Measurements from ENCODE around the gene ANGPTL5.
"Not testable (repeated sequence)": the region's sequence is repeated elsewhere in the genome, so short reads cannot be mapped to it uniquely, and the experiment has no call there.

ANGPTL5 gene

GRCh38 chr11:101916422-101916821 lies at the start of gene ANGPTL5:
Gene ANGPTL5, minus strand, starts transcription at chr11:101916522. Its CDS starts 8,613 bp downstream, at chr11:101907909.
- no peak for TF ChIP-seq CTCF (IDR thresholded peaks at IDR 0.05; ENCODE audit: low read length, missing control alignments)
- peak within 1 kb of the TSS; percentile 78 for H3K4me3 ChIP-seq (replicated peaks; ENCODE audit: low read depth, low read length)
- no peak for DNase-seq (ENCODE audit: low read depth)

- not testable (repeated sequence) for H3K4me3 ChIP-seq (replicated peaks; ENCODE audit: low read depth, low read length); DNase-seq (ENCODE audit: low read depth)
Observed at GRCh38 chr11:101964200-101964599, 47.9 kb upstream of the ANGPTL5 start.

DNA sequence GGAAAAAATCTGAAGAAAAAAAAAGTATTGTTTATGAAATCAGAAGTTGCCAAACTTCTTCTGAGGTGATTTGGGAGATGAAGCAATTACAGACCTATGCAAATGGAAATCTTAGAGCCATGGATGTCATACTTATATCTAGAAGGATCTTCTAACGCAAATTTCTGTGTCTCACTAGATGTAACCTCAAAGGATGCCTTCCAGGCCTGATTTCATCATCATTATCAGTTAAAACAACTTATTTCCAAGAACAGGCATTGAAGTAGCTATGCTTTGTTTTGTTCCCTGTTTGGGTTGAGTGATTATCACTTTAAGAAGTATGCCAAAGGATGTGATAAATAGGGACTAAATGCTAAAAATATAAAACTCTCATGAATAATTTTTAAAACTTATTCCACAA lies 43.9 kb upstream of the ANGPTL5 start:
- DNase-seq (ENCODE audit: low read depth), result no peak
- TF ChIP-seq CTCF (IDR thresholded peaks at IDR 0.05; ENCODE audit: low read length, missing control alignments), result no peak
- H3K4me3 ChIP-seq (replicated peaks; ENCODE audit: low read depth, low read length), result no peak overlapping the region

DNA sequence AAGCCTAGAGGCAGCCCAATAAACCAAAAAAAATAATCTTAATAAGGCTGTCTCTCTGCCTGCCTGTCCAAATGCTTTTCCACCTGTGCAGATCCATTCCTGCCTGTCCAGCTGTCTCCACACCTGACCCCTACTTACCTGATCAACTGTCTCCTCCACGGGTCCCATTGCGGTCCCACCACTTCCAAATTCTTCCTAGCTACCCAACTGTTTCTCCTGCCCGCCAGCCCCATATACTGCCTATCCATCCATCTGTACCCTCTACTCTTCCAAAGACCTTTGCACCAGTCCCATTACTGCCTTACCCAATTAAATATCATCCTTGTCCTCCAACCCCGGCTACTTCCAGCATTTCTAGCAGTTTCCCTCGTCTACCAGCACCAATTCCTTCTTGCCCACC lies 39.4 kb upstream of the ANGPTL5 start:
- H3K4me3 ChIP-seq (replicated peaks; ENCODE audit: low read depth, low read length), result no peak overlapping the region
- no peak for TF ChIP-seq CTCF (IDR thresholded peaks at IDR 0.05; ENCODE audit: low read length, missing control alignments)
- DNase-seq (ENCODE audit: low read depth), result no peak

DNA sequence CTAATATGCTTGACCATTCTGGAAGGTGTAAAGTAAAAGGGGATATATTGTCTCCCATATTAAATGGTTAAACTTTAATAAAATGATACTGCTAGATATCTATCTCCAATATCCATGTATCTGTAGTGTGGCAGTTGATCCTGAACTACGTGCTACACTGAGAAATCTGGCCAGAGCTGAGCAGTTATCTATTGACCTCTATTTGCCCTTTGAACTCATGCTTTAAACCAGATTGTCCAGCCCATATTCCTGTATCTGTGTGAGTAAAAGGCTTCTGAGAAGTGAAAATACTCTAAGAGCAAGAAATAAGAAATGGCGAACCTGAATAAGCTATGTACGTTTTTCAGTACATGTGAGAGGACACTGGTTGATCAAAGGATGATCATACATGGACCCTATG lies 39.0 kb upstream of the ANGPTL5 start:
- H3K4me3 ChIP-seq (replicated peaks; ENCODE audit: low read depth, low read length), result no peak overlapping the region
- DNase-seq (ENCODE audit: low read depth), result no peak
- TF ChIP-seq CTCF (IDR thresholded peaks at IDR 0.05; ENCODE audit: low read length, missing control alignments), result no peak

DNA sequence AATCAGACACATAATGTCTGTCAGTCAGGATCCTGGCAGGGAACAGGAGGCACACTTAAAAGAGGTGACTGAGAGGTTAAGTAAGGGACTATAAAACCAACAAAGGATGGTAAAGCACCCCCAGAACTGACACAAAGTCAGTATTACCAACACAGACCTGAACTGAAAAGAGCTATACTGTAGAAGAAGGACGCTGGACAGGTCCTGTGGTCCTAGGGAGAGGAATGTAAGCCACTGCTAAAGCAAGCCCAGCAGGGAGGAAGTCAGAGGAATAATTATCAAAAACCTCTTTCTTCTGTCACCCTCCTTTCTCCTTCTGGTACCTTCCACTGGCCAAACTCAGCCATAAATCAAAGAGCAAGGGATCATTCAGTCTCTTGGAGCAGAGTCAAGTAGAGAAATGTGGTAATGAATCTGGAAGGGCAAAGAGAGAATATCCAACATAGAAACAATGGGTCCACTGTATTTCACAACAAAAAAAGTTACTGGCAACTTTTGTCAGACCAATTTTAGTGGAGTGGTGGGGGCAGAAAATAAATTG lies 33.4 kb upstream of the ANGPTL5 start:
- H3K4me3 ChIP-seq (replicated peaks; ENCODE audit: low read depth, low read length), result no peak overlapping the region
- no peak for TF ChIP-seq CTCF (IDR thresholded peaks at IDR 0.05; ENCODE audit: low read length, missing control alignments)
- DNase-seq (ENCODE audit: low read depth), result no peak

DNA sequence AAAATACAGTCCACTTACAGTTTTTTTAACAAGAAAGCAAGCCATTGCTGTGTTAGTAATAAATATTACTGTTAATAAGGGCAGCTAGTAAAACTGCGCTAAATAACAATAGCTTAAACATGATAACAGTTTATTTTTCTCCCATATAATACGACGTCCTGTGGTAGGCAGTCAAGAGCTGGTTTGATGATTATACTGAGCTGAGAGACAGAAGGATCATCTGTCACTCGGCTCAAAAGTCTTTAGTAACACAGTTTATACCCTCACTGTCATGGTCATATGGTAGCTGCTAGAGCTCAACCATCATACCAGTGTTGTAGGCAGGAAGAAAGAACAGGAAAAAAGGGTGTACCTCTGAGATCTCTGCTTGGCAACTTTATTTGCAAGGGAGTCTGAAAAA lies 29.1 kb upstream of the ANGPTL5 start:
- no peak overlapping the region for H3K4me3 ChIP-seq (replicated peaks; ENCODE audit: low read depth, low read length)
- no peak for DNase-seq (ENCODE audit: low read depth)
- TF ChIP-seq CTCF (IDR thresholded peaks at IDR 0.05; ENCODE audit: low read length, missing control alignments), result no peak
